GM21619 (cell line): ENCODE data around the gene HEATR5B.
"Not testable (repeated sequence)": the region's sequence is repeated elsewhere in the genome, so short reads cannot be mapped to it uniquely, and the experiment has no call there.

Experiments used
- ATAC-seq: cut with Tn5 transposase; IDR thresholded peaks from one replicate; pipeline ENCODE4 v1.9.1; 2021; ENCODE audit not compliant: unreplicated experiment

Gene HEATR5B

DNA sequence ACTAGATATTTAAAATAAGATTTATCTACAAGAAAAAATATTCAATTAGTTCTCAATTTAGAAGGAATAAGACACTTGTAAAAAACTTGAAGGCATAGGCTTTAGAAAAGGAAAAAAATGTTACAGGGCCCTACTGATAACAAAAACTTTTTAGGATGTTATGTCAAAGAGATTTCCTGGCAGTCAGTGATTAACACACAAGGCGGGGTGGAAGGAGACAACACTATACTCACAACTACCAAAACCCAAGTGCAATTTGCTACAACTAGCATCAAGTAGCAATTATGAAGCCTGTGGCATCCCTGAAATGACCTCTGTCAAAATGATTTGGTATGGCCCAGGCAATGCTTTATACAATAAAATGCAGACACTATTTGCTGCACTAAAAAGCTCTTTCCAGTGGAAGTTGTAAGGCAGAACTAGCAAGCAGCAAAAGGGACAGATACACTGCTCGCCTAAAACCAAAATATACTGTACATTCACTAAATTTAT, 133.1 kb downstream of the HEATR5B start:
- ATAC-seq: no peak

DNA sequence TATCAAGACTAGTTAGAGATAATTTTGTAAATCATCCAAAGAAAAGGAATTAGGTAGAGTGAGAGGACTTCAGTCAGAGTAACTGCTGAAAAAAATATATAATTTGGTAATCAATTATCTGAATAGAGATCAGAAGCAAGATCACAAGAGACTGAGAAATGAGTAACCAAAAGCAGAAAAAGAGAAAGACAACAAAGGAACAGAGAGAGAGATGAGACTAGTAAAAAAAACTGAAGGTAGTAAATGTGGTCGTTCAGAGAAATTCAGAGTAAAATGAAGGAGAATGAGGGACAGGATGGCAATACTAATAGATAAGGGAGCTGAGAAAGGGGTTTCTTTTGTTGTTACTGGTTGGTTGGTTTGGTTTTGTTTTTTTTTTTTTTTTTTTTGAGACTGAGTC, 134.3 kb downstream of the HEATR5B start:
- no peak for ATAC-seq

DNA sequence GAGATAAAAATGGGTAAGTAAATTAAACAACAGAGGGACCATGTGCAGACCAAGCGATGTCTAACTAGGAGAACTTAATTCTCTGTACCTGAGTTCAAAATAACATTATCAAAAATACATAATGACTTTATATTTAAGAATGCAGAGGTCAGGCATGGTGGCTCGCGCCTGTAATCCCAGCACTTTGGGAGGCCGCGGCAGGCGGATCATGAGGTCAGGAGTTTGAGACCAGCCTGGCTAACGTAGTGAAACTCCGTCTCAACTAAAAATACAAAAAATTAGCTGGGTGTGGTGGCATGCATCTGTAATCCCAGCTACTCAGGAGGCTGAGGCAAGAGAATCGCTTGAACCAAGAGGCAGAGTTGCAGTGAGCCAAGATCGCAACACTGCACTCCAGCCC, 138.9 kb downstream of the HEATR5B start:
- not testable (repeated sequence) for ATAC-seq

DNA sequence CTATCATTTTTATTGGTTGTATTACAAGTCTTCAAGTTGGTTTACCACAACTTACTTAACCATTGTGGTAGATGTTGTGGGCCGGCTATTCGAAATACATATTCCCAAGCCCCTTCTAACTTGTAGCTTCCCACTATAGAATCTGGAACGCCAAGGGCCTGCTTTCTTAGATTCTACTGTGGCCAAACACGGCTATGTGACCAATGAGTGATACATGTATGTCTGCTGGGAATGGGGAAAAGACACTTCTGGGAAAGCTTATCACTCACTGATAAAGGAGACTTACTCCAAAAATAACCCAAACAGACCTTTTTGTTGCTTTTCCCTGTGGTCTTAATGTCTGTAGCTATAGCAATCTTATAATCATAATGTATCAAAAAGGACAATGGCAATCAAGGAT, 142.3 kb downstream of the HEATR5B start:
- ATAC-seq: no peak

DNA sequence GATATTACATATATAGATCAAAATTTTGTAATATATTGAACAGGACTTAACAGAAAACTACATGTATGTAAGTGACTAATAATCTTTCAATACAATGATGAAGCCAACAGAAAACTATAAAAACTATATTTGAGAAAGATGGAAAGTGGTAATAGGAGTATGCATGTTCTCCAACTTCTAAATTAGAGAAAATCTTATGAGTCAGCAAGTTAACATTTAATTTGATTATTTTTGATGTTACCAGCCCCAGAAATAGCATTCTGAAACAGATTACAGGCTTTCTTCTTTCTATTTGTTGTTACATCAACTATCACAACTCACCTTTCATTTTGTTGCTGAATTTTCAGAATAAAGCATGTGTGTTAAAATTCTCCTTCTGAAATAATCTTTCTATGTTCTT, 147.6 kb downstream of the HEATR5B start:
- not testable (repeated sequence) for ATAC-seq

DNA sequence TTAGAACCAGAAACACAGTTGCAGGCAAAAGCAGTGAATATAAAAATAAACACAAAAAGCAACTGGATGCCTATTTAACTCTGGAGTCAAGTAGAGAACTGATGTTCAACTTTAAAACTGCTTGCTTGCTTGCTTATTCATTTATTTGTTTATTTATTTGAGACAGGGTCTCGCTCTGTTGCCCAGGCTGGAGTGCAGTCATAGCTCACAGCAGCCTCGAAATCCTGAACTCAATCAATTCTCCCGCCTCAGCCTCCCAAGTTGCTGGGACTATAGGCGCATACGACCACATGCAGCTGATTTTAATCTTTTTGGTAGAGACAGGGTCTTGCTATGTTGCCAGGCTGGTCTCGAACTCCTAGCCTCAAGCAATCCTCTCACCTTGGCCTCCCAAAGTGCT, 152.5 kb downstream of the HEATR5B start:
- ATAC-seq: not testable (repeated sequence)
